Spleen (tissue), 11 donors: ENCODE measurements around the gene ZBTB5. TPM values are rescaled to one million over a fixed set of nuclear protein-coding genes. Genes with fewer than 3 reads are reported as not detected.
"Not testable (repeated sequence)": the region's sequence is repeated elsewhere in the genome, so short reads cannot be mapped to it uniquely, and the experiment has no call there.

Experiments used
- DNase-seq: peaks from one replicate; pipeline ENCODE4 v3.0.0-alpha.2; 2020
- H3K27ac ChIP-seq, 8 donors: fragments of 200-600 bp; sonication (generic) in 7 of 8; 1 replicate in 4 of 8; 2 replicates in 4 of 8; pipeline versions ENCODE4 v1.5.0 to v1.8.0; 2016 to 2021; ENCODE audit warnings: inconsistent platforms in 4 of 8, mild to moderate bottlenecking in 4 of 8, moderate library complexity in 1 of 8
- H3K27me3 ChIP-seq, 7 donors: fragments of 200-600 bp; sonication (generic) in 6 of 7; replicated peaks in 1 of 7; 1 replicate in 4 of 7; 2 replicates in 3 of 7; pipeline versions ENCODE4 v1.5.0 to v1.8.0; 2016 to 2021; ENCODE audit warnings: inconsistent platforms in 3 of 7, mild to moderate bottlenecking in 1 of 7
- H3K36me3 ChIP-seq, 6 donors: fragments of 200-600 bp; sonication (generic) in 5 of 6; 1 replicate in 4 of 6; 2 replicates in 2 of 6; pipeline versions ENCODE4 v1.5.0 to v1.8.0; 2016 to 2021; ENCODE audit warnings: inconsistent platforms in 2 of 6
- H3K4me1 ChIP-seq, 6 donors: fragments of 200-600 bp; sonication (generic) in 5 of 6; 1 replicate in 3 of 6; 2 replicates in 3 of 6; pipeline versions ENCODE4 v1.5.0 to v1.8.0; 2016 to 2021; ENCODE audit warnings: inconsistent platforms in 3 of 6
- H3K4me3 ChIP-seq, 8 donors: fragments of 200-600 bp; sonication (generic) in 7 of 8; 1 replicate in 4 of 8; 2 replicates in 4 of 8; pipeline versions ENCODE4 v1.5.0 to v1.8.0; 2016 to 2021; ENCODE audit warnings: inconsistent platforms in 4 of 8, mild to moderate bottlenecking in 4 of 8, moderate library complexity in 2 of 8
- H3K9me3 ChIP-seq, 8 donors: fragments of 200-600 bp; sonication (generic) in 7 of 8; 1 replicate in 4 of 8; 2 replicates in 4 of 8; pipeline versions ENCODE4 v1.5.0 to v1.8.0; 2016 to 2021; ENCODE audit warnings: inconsistent platforms in 4 of 8
- POLR2A ChIP-seq, 3 donors: fragments of 450-650 bp; IDR thresholded peaks; one replicate each; pipeline ENCODE4 v1.5.1; 2017; ENCODE audit warnings: antibody characterized with exemption in 3 of 3, mild to moderate bottlenecking in 1 of 3
- POLR2AphosphoS5 ChIP-seq, 3 donors: sonication (generic); formaldehyde crosslinking; IDR thresholded peaks; one replicate each; pipeline ENCODE4 v1.5.1; 2017; ENCODE audit warnings: antibody characterized with exemption in 3 of 3
- WGBS, 5 donors: extraction: QIAGEN DNeasy Blood & Tissue Kit in 3 of 5; methylation state at CpG; one replicate each; pipeline versions ENCODE4 v1.1.5 to v1.1.7; 2013 to 2018; 5-methylcytosine and 5-hydroxymethylcytosine counted together
- intact Hi-C: fragments of 100-400 bp; cut with DNase I; formaldehyde crosslinking; loops from one replicate; pipeline ENCODE4 v1.15.0; 2023; ENCODE audit warnings: low total_unique reads
- polyA plus RNA-seq, 3 donors: library from polyadenylated mRNA; stranded (reverse); fragments of 200-250 nt; gene quantifications; one replicate each; pipeline ENCODE4 v1.2.1, GENCODE V29; 2013
- total RNA-seq, 7 donors: library from RNA; depleted of rRNA in 3 of 7; stranded (reverse); fragments of >200 nt in 3 of 7; fragmentation: NEBNext Ultra II Directional in 4 of 7; extraction: Animal tissue kit (Norgen Biotek cat#: 25700) in 4 of 7; gene quantifications; one replicate each; pipeline versions ENCODE4 v1.1.0 to v1.2.1, GENCODE V29; 2016 to 2021
- TF ChIP-seq, protein P1 (sequence below), 11 experiments: fragments of 200-600 bp in 7 of 11; fragments of 450-650 bp in 4 of 11; sonication (generic) in 4 of 11; IDR thresholded peaks in 8 of 11; conservative IDR thresholded peaks in 3 of 11; 1 replicate in 7 of 11; 2 replicates in 4 of 11; pipeline versions ENCODE4 v1.4.0 to v1.8.0; 2016 to 2021; ENCODE audit warnings: antibody characterized with exemption in 11 of 11, inconsistent platforms in 4 of 11, mild to moderate bottlenecking in 1 of 11
- donor health status: healthy with polysubstance abuse.
- donor health status: DM: no; HTN: no; CAD: no; lungs with moderate emphysema.
- donor health status: DM: no; HTN: no; CAD: no.
- donor health status: Bipolar disorder and iron deficiency.
- donor health status: healthy.
- donor health status: DM: no; HTN: no; CAD: no.
- donor health status: DM: yes; HTN: yes; CAD: no.

ZBTB5 gene
- total and polyA plus RNA-seq, 10 donors = 4.7 to 15.1 (median 11.5) TPM

DNA sequence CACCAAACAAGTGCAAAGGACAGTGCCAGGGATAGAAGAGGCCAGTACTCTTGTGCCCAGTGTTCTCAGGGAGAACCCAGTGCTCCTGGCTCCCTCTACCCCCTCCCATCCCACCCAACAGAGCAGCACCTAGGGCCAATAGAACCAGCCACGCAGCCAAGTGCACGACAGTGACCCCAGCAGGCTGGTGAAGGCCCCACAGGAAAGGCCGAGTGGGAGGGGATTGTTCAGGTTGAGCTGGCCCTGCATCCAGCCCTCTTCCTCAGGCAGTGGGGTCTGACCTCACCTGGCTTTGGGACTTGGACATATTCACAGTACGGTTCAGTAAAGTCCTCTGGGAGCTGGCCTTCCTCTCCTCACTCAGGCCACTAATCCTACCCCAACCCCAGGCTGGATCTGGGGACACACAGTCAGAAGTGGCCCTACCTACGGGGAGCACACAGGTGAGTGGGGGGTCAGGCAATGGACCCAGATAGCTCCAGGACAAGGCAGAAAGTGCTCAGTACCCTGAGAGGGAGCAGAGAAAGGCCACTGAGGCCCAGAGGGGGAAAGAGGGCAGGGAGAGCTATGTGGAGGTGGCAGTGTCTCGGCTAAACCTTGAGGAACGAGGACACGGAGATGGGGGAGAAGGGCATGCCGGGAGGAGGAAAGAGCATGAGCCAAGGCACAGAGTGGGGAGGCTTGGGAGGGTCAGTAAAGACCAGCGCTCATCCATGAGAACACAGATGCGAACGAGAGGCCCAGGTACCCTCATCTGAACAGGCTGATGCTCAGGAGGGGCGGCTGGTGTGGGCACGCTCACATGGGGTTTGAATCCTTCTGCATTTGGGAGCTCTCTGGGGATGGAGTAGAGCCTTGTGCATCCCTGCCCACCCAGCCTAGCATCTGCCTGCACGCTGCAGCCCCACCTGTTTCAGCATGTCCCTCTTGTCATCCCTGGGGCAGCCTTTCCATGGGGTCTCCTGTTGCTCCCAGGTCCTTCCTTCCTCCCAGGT lies 46.1 kb upstream of the ZBTB5 start:
- intact Hi-C loops = no loop called here
- Histone ChIP-seq H3K27ac (no peak overlapping the region), H3K4me1 (no peaks in the 10 kb centered on the region), H3K4me3 (no peak overlapping the region), H3K9me3 (no peaks in the 10 kb centered on the region), H3K36me3 (peaks cover 3 to 96% (median 13%) of the 10 kb centered on the region in 6 donors), H3K27me3 (no peaks in the 10 kb centered on the region)
- DNase-seq = no peak
- TF ChIP-seq, protein P1, sequence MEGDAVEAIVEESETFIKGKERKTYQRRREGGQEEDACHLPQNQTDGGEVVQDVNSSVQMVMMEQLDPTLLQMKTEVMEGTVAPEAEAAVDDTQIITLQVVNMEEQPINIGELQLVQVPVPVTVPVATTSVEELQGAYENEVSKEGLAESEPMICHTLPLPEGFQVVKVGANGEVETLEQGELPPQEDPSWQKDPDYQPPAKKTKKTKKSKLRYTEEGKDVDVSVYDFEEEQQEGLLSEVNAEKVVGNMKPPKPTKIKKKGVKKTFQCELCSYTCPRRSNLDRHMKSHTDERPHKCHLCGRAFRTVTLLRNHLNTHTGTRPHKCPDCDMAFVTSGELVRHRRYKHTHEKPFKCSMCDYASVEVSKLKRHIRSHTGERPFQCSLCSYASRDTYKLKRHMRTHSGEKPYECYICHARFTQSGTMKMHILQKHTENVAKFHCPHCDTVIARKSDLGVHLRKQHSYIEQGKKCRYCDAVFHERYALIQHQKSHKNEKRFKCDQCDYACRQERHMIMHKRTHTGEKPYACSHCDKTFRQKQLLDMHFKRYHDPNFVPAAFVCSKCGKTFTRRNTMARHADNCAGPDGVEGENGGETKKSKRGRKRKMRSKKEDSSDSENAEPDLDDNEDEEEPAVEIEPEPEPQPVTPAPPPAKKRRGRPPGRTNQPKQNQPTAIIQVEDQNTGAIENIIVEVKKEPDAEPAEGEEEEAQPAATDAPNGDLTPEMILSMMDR (IDR thresholded peaks at IDR 0.05 in 8 of 11, conservative IDR thresholded peaks at IDR 0.05 in 3 of 11) = peak in 2 of 11 experiments; percentile 10 to 18
- TF ChIP-seq POLR2AphosphoS5 (IDR thresholded peaks at IDR 0.05) = peak in 2 of 3 donors; percentile 10 to 18
- TF ChIP-seq POLR2A (IDR thresholded peaks at IDR 0.05) = no peak
- 85 to 91% (median 87%) methylated on average over 15 of the region's 15 CpGs for WGBS, 5 donors

DNA sequence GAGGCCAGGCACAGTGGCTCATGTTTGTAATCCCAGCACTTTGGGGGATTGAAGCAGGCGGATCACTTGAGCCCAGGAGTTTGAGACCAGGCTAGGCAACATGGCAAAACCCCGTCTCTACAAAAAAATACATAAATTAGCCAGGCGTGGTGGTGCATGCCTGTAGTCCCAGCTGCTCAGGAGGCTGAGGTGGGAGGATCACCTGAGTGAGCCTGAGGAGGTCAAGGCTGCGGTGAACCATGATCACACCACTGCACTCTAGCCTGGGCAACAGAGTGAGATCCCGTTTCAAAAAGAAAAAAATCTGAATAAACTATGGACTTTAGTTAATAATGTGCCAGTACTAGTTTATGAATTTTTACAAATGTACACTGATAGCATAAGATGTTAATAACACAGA lies 44.8 kb upstream of the ZBTB5 start:
- H3K4me3 ChIP-seq, H3K27ac ChIP-seq, H3K27me3 ChIP-seq, DNase-seq, intact Hi-C loops, H3K4me1 ChIP-seq, H3K9me3 ChIP-seq: not testable (repeated sequence)
- WGBS, 5 donors = 81 to 98% (median 94%) methylated on average over 5 of the region's 5 CpGs
- H3K36me3 ChIP-seq = peaks cover 0 to 93% (median 13%) of the 10 kb centered on the region in 6 donors

DNA sequence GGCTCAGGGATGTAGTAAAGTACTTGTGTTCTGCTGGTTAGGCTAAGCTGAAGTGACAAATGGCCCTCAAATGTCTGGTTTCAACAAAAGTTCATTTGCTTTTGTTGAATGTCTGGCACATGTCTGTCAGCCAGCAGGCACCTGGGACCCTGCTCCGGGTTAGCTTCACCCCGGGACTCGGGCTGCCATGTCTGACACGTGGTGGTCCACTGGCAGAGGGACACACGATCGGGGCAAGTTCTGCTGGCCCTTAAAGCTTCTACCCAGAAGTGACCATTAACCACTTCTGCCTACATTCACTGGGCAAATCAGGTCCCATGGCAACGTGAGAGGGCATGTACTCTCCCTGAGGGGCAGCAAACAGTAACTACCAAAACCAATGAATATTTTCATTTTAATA lies 44.3 kb upstream of the ZBTB5 start:
- Histone ChIP-seq H3K4me3 (no peak overlapping the region), H3K27ac (no peak overlapping the region)
- DNase-seq = no peak

DNA sequence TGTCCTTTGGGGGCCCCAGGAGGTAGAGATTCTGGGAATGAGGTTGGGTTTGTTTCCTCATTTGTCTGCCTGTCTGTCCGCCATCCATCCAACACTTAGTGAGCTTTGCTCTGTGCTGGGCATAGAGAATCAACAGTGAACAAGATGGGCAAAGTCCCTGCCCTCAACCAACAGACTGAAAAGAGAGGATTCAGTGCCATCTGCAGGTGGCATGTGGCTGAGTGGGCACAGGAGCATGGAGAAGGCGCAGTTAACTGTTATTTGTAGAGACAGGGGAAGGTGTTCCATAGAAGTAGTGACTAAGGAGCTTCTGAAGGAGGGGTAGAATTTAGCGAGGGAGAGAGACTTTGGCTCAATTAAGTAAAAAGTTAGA lies 43.6 kb upstream of the ZBTB5 start:
- DNase-seq = no peak
- Histone ChIP-seq H3K4me1 (peaks cover 0 to 13% (median 3%) of the 10 kb centered on the region in 6 donors), H3K36me3 (peaks cover 0 to 93% (median 23%) of the 10 kb centered on the region in 6 donors), H3K4me3 (no peak overlapping the region), H3K9me3 (no peaks in the 10 kb centered on the region), H3K27me3 (no peaks in the 10 kb centered on the region), H3K27ac (no peak overlapping the region)
- WGBS, 5 donors = 85 to 96% (median 91%) methylated on average over 3 of the region's 3 CpGs
- intact Hi-C loops = no loop called here
- no peak for TF ChIP-seq POLR2AphosphoS5 (IDR thresholded peaks at IDR 0.05)
- TF ChIP-seq, protein P1 (IDR thresholded peaks at IDR 0.05 in 8 of 11, conservative IDR thresholded peaks at IDR 0.05 in 3 of 11) = peak in 1 of 11 experiments; percentile 17

More for the DNA sequence above, 44.3 kb upstream of the ZBTB5 start:
- Histone ChIP-seq H3K36me3 (peaks cover 0 to 93% (median 16%) of the 10 kb centered on the region in 6 donors), H3K4me1 (peaks cover 0 to 7% (median 0%) of the 10 kb centered on the region in 6 donors), H3K9me3 (no peaks in the 10 kb centered on the region), H3K27me3 (no peaks in the 10 kb centered on the region)
- 83 to 95% (median 92%) methylated on average over 7 of the region's 7 CpGs for WGBS, 5 donors
- intact Hi-C loops = no loop called here
- TF ChIP-seq, protein P1 (IDR thresholded peaks at IDR 0.05 in 8 of 11, conservative IDR thresholded peaks at IDR 0.05 in 3 of 11) = no peak
- TF ChIP-seq POLR2AphosphoS5 (IDR thresholded peaks at IDR 0.05) = peak in 1 of 3 donors; percentile 19
